ENCODE data around the gene TMED8.

DNA sequence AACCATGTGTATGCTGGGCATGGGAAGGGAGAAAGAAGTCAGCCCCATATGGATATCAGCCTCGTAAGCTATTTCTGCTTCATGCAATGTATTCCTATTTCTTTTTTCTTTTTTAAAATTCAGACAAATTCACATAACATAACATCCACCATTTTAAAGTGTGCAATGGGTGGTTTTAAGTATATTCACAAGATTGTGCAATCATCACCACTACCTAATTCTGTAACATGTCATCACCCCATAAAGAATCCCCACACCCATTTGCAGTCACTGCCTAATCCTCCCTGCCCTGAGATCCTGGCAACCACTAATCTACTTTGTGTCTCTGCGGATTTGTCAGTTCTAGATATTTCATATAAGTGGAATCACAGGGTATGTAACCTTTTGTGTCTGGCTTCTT lies 65.7 kb downstream of the TMED8 start:
- TF ChIP-seq, protein P1, sequence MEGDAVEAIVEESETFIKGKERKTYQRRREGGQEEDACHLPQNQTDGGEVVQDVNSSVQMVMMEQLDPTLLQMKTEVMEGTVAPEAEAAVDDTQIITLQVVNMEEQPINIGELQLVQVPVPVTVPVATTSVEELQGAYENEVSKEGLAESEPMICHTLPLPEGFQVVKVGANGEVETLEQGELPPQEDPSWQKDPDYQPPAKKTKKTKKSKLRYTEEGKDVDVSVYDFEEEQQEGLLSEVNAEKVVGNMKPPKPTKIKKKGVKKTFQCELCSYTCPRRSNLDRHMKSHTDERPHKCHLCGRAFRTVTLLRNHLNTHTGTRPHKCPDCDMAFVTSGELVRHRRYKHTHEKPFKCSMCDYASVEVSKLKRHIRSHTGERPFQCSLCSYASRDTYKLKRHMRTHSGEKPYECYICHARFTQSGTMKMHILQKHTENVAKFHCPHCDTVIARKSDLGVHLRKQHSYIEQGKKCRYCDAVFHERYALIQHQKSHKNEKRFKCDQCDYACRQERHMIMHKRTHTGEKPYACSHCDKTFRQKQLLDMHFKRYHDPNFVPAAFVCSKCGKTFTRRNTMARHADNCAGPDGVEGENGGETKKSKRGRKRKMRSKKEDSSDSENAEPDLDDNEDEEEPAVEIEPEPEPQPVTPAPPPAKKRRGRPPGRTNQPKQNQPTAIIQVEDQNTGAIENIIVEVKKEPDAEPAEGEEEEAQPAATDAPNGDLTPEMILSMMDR (IDR thresholded peaks at IDR 0.05; ENCODE audit: low read depth, low read length, poor library complexity, severe bottlenecking) = no peak
- TF ChIP-seq EZH2phosphoT487 (IDR thresholded peaks at IDR 0.05; ENCODE audit: borderline replicate concordance, low read length) = no peak
